ENCODE results near the gene BNC2. TPM values are rescaled to one million over a fixed set of nuclear protein-coding genes. Genes with fewer than 3 reads are reported as not detected.
A peak's percentile ranks its signal among the peaks of the same experiment; 100 is the strongest.

BNC2 gene
- total RNA-seq, 1 experiment from 2014 or later: 43.6 TPM

GRCh38 chr9:16815079-16815478 lies 55.4 kb downstream of the BNC2 start:
- WGBS (ENCODE audit: extremely low coverage, insufficient read length, low lambda C conversion rate): no CpG with 5 or more reads among the region's 2 CpGs
- Histone ChIP-seq H4K8ac (replicated peaks; ENCODE audit: insufficient read length, low read depth, low read length) (no peak overlapping the region), H2AK5ac (ENCODE audit: insufficient read length, low read length) (no peak overlapping the region), H3K27ac (ENCODE audit: insufficient read length, low read depth, low read length) (no peak overlapping the region), H4K20me1 (ENCODE audit: control insufficient read depth, insufficient read depth, insufficient read length) (no peaks in the 10 kb centered on the region), H3K79me2 (ENCODE audit: insufficient read depth, low read length) (no peaks in the 10 kb centered on the region), H3K9me3 (ENCODE audit: control insufficient read depth, low read depth, low read length) (no peaks in the 10 kb centered on the region), H3K4me1 (ENCODE audit: insufficient read depth, low read length) (peaks cover 21% of the 10 kb centered on the region; the same call in 1 of the 2 replicates), H3K27me3 (ENCODE audit: insufficient read depth, low read length) (no peaks in the 10 kb centered on the region), H3K23me2 (ENCODE audit: insufficient read length, low read depth, low read length, poor library complexity, severe bottlenecking) (no peaks in the 10 kb centered on the region), H3K9ac (ENCODE audit: extremely low read depth, insufficient read length, low read length) (no peak overlapping the region), H3K56ac (ENCODE audit: insufficient read length, low read depth, low read length) (no peak overlapping the region), H4K5ac (ENCODE audit: insufficient read length, low read depth, low read length) (no peak overlapping the region), H3K18ac (ENCODE audit: insufficient read length, low read depth, low read length) (no peak overlapping the region), H3T11ph (ENCODE audit: low read length) (no peak overlapping the region), H3K14ac (ENCODE audit: insufficient read depth, low read length) (no peak overlapping the region), H2BK15ac (ENCODE audit: low read depth, low read length) (no peak overlapping the region), H2BK20ac (ENCODE audit: low read depth, low read length, poor library complexity, severe bottlenecking) (no peak overlapping the region), H3K79me1 (ENCODE audit: insufficient read depth, low read depth, low read length, poor library complexity, severe bottlenecking) (peaks cover 3% of the 10 kb centered on the region), H2AFZ (ENCODE audit: low read length) (no peak overlapping the region), H2BK5ac (ENCODE audit: insufficient read length, low read length) (no peak overlapping the region), H2BK120ac (ENCODE audit: low read depth, low read length, poor library complexity, severe bottlenecking) (no peak overlapping the region), H4K91ac (ENCODE audit: insufficient read length, low read depth, low read length) (no peak overlapping the region), H3K23ac (ENCODE audit: insufficient read length, low read depth, low read length) (no peak overlapping the region), H3K4ac (ENCODE audit: low read depth, low read length) (no peak overlapping the region), H3K4me2 (ENCODE audit: insufficient read depth, insufficient read length, low read length) (no peak overlapping the region), H2BK12ac (ENCODE audit: insufficient read length, low read depth, low read length) (no peak overlapping the region)
- peaks cover 0 to 15% (median 0%) of the 10 kb centered on the region in 3 experiments; a peak in 6 of 7 replicates for H3K36me3 Mint-ChIP-seq (ENCODE audit: insufficient read depth in 1 of 3, low read depth in 3 of 3)
- H3K27me3 Mint-ChIP-seq (ENCODE audit: low read depth): no peaks in the 10 kb centered on the region
- 0 out of 7 replicates have a peak overlapping the region, but pooled peaks of 1 of the 3 experiments have one; percentile 18 for H3K27ac Mint-ChIP-seq
- no peak for DNase-seq
- no peaks in the 10 kb centered on the region for H3K9me3 Mint-ChIP-seq
- no peak overlapping the region for H3K4me3 Mint-ChIP-seq
- TF ChIP-seq CTCF (conservative IDR thresholded peaks at IDR 0.05): no peak
- H3K4me1 Mint-ChIP-seq: peaks cover 49 to 56% of the 10 kb centered on the region in 2 experiments

Measured in H9 (cell line).